AML-193 (cell line): Measurements from ENCODE around the gene FIBCD1.

Experiments
- DNase-seq, 2 experiments: peaks; one replicate each; lab custom pipeline; 2025; lab: John Stamatoyannopoulos, UW

The FIBCD1 gene

GRCh38 chr9:130906735-130907416 lies 32.2 kb downstream of the FIBCD1 start:
- no peak for DNase-seq

GRCh38 chr9:130905902-130906734 lies 32.9 kb downstream of the FIBCD1 start:
- DNase-seq = no peak

GRCh38 chr9:130905125-130905901 lies 33.7 kb downstream of the FIBCD1 start:
- peak; percentile 30 to 32 for DNase-seq

- no peak for DNase-seq
Measured at GRCh38 chr9:130904070-130905044, 34.7 kb downstream of the FIBCD1 start.

- no peak for DNase-seq
Measured at GRCh38 chr9:130903194-130904069, 35.6 kb downstream of the FIBCD1 start.

- DNase-seq = no peak
Measured at GRCh38 chr9:130902204-130903185, 36.6 kb downstream of the FIBCD1 start.

GRCh38 chr9:130901498-130902203 lies 37.4 kb downstream of the FIBCD1 start:
- DNase-seq = no peak

GRCh38 chr9:130900701-130901497 lies 38.1 kb downstream of the FIBCD1 start:
- DNase-seq = no peak

- DNase-seq = no peak
Measured at GRCh38 chr9:130899051-130899748, 39.8 kb downstream of the FIBCD1 start.

- DNase-seq = no peak
Measured at GRCh38 chr9:130898552-130898852, 40.5 kb downstream of the FIBCD1 start.

- no peak for DNase-seq
Measured at GRCh38 chr9:130897848-130898551, 41.0 kb downstream of the FIBCD1 start.

GRCh38 chr9:130897105-130897751 lies 41.8 kb downstream of the FIBCD1 start:
- DNase-seq = no peak

- no peak for DNase-seq
Measured at GRCh38 chr9:130896233-130897014, 42.6 kb downstream of the FIBCD1 start, which contains the start of gene QRFP. QRFP (minus strand) TSS chr9:130896812; CDS start chr9:130893838, 2,974 bp downstream.

- no peak for DNase-seq
Measured at GRCh38 chr9:130895481-130896232, 43.4 kb downstream of the FIBCD1 start.
